ENCODE data around the gene MSMO1. TPM values are rescaled to one million over a fixed set of nuclear protein-coding genes. Genes with fewer than 3 reads are reported as not detected.

MSMO1 gene
- total and polyA plus RNA-seq, 2 donors (not counting 3 experiments of a cell fraction or from before 2014, with no cell fraction given) = 74.3 to 109 TPM

GRCh38 chr4:165384598-165384997, 57.1 kb downstream of the MSMO1 start:
- intact Hi-C loops (cut with micrococcal nuclease) (no loop called here), dilution Hi-C loops (cut with MboI; ENCODE audit: extremely low pct_ligation_motif_present, low sequenced_read_pairs) (no loop called here)
- Histone ChIP-seq H3K79me2 (ENCODE audit: control insufficient read depth, insufficient read depth, low read length) (no peaks in the 10 kb centered on the region), H3K9me1 (replicated peaks; ENCODE audit: control insufficient read depth, extremely low read depth, insufficient read depth, low read length) (no peaks in the 10 kb centered on the region), H2AFZ (ENCODE audit: low read depth, low read length) (no peak overlapping the region), H4K20me1 (replicated peaks; ENCODE audit: control insufficient read depth, extremely low read depth, insufficient read depth, low read length) (no peaks in the 10 kb centered on the region), H3K4me2 (ENCODE audit: insufficient read depth, low read length) (no peak overlapping the region), H3K9me3 (replicated peaks; ENCODE audit: control insufficient read depth, insufficient read depth, low read length) (no peaks in the 10 kb centered on the region), H3K27ac (ENCODE audit: insufficient read depth, low read depth, low read length) (no peak overlapping the region), H3K27me3 (ENCODE audit: control insufficient read depth in 2 of 2, insufficient read depth in 2 of 2, low read length in 2 of 2) (no peaks in the 10 kb centered on the region), H3K9ac (replicated peaks; ENCODE audit: extremely low read depth, insufficient read depth, low read length) (no peak overlapping the region), H3K36me3 (ENCODE audit: control insufficient read depth in 2 of 2, extremely low read depth in 1 of 2, insufficient read depth in 2 of 2, low read length in 2 of 2) (no peaks in the 10 kb centered on the region), H3K4me1 (ENCODE audit: control insufficient read depth, extremely low read depth, insufficient read depth, low read length) (no peaks in the 10 kb centered on the region), H3K4me3 (replicated peaks in 1 of 3; ENCODE audit: insufficient read depth in 1 of 3, low read depth in 1 of 3, low read length in 3 of 3) (no peak overlapping the region)
- POLR2A ChIA-PET = no interaction called here
- FAIRE-seq = no peak
- CTCF ChIA-PET = interaction anchor here (0.7 to 1.4 kb wide), 4 partner anchors 25 to 253 kb away, joined by 3 to 4 read pairs (median 3); no protein-coding TSS in a partner anchor
- DNase-seq (ENCODE audit: low read depth, low spot score) = peak; percentile 18
- no TSS peak for BruUV-seq (replicated peaks)
- TF ChIP-seq MYC (IDR thresholded peaks at IDR 0.05; ENCODE audit: low read depth, low read length) (no peak), POLR2AphosphoS5 (IDR thresholded peaks at IDR 0.05; ENCODE audit: insufficient read depth, low read depth, low read length) (no peak), MAX (IDR thresholded peaks at IDR 0.05; ENCODE audit: insufficient read depth, insufficient read length) (no peak), FOS (IDR thresholded peaks at IDR 0.05; ENCODE audit: borderline replicate concordance, insufficient read depth, low read length) (no peak), GATA2 (IDR thresholded peaks at IDR 0.05; ENCODE audit: insufficient read depth, insufficient read length, low read depth, low read length) (no peak)
- TF ChIP-seq, protein P1, sequence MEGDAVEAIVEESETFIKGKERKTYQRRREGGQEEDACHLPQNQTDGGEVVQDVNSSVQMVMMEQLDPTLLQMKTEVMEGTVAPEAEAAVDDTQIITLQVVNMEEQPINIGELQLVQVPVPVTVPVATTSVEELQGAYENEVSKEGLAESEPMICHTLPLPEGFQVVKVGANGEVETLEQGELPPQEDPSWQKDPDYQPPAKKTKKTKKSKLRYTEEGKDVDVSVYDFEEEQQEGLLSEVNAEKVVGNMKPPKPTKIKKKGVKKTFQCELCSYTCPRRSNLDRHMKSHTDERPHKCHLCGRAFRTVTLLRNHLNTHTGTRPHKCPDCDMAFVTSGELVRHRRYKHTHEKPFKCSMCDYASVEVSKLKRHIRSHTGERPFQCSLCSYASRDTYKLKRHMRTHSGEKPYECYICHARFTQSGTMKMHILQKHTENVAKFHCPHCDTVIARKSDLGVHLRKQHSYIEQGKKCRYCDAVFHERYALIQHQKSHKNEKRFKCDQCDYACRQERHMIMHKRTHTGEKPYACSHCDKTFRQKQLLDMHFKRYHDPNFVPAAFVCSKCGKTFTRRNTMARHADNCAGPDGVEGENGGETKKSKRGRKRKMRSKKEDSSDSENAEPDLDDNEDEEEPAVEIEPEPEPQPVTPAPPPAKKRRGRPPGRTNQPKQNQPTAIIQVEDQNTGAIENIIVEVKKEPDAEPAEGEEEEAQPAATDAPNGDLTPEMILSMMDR (IDR thresholded peaks at IDR 0.05; ENCODE audit: extremely low read depth in 1 of 2, insufficient read depth in 1 of 2, low read depth in 1 of 2, low read length in 2 of 2) = no peak

Measured in endothelial cell of umbilical vein (primary cell).